Breast epithelium (tissue), 4 donors: ENCODE measurements around the gene CCDC188. TPM values are rescaled to one million over a fixed set of nuclear protein-coding genes. Genes with fewer than 3 reads are reported as not detected.

ENCODE experiments used
- DNase-seq, 2 donors: peaks; one replicate each; pipeline ENCODE4 v3.0.0-alpha.2; 2019; ENCODE audit warnings: low spot score in 2 of 2
- H3K27ac ChIP-seq, 2 donors: fragments of 200-600 bp; sonication (generic) in 1 of 2; one replicate each; pipeline ENCODE4 v1.5.1; 2016 to 2019; ENCODE audit warnings: mild to moderate bottlenecking in 1 of 2
- H3K27me3 ChIP-seq, 2 donors: fragments of 200-600 bp; sonication (generic) in 1 of 2; one replicate each; pipeline versions ENCODE4 v1.5.1 to v1.6.0; 2017 to 2019; ENCODE audit warnings: control low read depth in 1 of 2, mild to moderate bottlenecking in 1 of 2
- H3K36me3 ChIP-seq: fragments of 200-600 bp; one replicate; pipeline ENCODE4 v1.5.1; 2019
- H3K4me1 ChIP-seq, 2 donors: fragments of 200-600 bp; sonication (generic); one replicate each; pipeline ENCODE4 v1.5.1; 2016 to 2019; ENCODE audit warnings: control low read depth in 1 of 2
- H3K4me3 ChIP-seq, 3 donors: fragments of 200-600 bp; sonication (generic); 1 replicate in 2 of 3; 2 replicates in 1 of 3; pipeline ENCODE4 v1.5.1; 2016 to 2019; ENCODE audit warnings: mild to moderate bottlenecking in 3 of 3, moderate library complexity in 2 of 3
- H3K9me3 ChIP-seq, 2 donors: fragments of 200-600 bp; sonication (generic) in 1 of 2; one replicate each; pipeline ENCODE4 v1.5.1; 2016 to 2019; ENCODE audit warnings: control low read depth in 1 of 2
- CTCF ChIP-seq, 3 donors: fragments of 450-650 bp; IDR thresholded peaks; one replicate each; pipeline ENCODE4 v1.5.1; 2016 to 2017; ENCODE audit warnings: antibody characterized with exemption in 3 of 3, mild to moderate bottlenecking in 3 of 3, moderate library complexity in 3 of 3
- POLR2A ChIP-seq: fragments of 450-650 bp; IDR thresholded peaks from one replicate; pipeline ENCODE4 v1.6.1; 2016; ENCODE audit warnings: antibody characterized with exemption, mild to moderate bottlenecking, moderate library complexity
- POLR2AphosphoS5 ChIP-seq, 3 donors: sonication (generic); formaldehyde crosslinking; IDR thresholded peaks; one replicate each; pipeline ENCODE4 v1.6.1; 2017; ENCODE audit warnings: antibody characterized with exemption in 3 of 3
- intact Hi-C: fragments of 100-400 bp; cut with DNase I; formaldehyde crosslinking; loops from one replicate; pipeline ENCODE4 v1.15.1; 2023; ENCODE audit warnings: low total_unique reads
- total RNA-seq, 3 donors: library from RNA; depleted of rRNA; stranded (reverse); fragments of >200 nt; gene quantifications; one replicate each; pipeline ENCODE4 v1.1.0, GENCODE V29; 2016

CCDC188 gene
- total RNA-seq, 3 donors from 2014 or later: 0.66 TPM; not detected in 2

- Histone ChIP-seq H3K4me1 (no peaks in the 10 kb centered on the region), H3K9me3 (no peaks in the 10 kb centered on the region), H3K27ac (no peak overlapping the region), H3K4me3 (no peak overlapping the region), H3K36me3 (no peaks in the 10 kb centered on the region), H3K27me3 (no peaks in the 10 kb centered on the region)
- DNase-seq: no peak
- intact Hi-C loops: no loop called here
- TF ChIP-seq POLR2AphosphoS5 (IDR thresholded peaks at IDR 0.05) (no peak), POLR2A (no peak), CTCF (IDR thresholded peaks at IDR 0.05) (no peak)
These were observed 29.4 kb upstream of the CCDC188 start for GRCh38 chr22:20180245-20180630.

- Histone ChIP-seq H3K36me3 (no peaks in the 10 kb centered on the region), H3K9me3 (no peaks in the 10 kb centered on the region), H3K27ac (no peak overlapping the region), H3K27me3 (no peaks in the 10 kb centered on the region), H3K4me1 (no peaks in the 10 kb centered on the region), H3K4me3 (no peak overlapping the region)
- TF ChIP-seq POLR2A (no peak), POLR2AphosphoS5 (IDR thresholded peaks at IDR 0.05) (no peak), CTCF (IDR thresholded peaks at IDR 0.05) (no peak)
- intact Hi-C loops: no loop called here
- no peak for DNase-seq
These were observed 28.8 kb upstream of the CCDC188 start for GRCh38 chr22:20179455-20180244.

- H3K9me3 ChIP-seq: no peaks in the 10 kb centered on the region
- no peaks in the 10 kb centered on the region for H3K27me3 ChIP-seq
- DNase-seq: no peak
- H3K4me1 ChIP-seq: no peaks in the 10 kb centered on the region
- intact Hi-C loops: no loop called here
- no peak overlapping the region for H3K27ac ChIP-seq
- H3K4me3 ChIP-seq: no peak overlapping the region
- no peaks in the 10 kb centered on the region for H3K36me3 ChIP-seq
- TF ChIP-seq CTCF (IDR thresholded peaks at IDR 0.05) (no peak), POLR2A (no peak), POLR2AphosphoS5 (IDR thresholded peaks at IDR 0.05) (no peak)
These were observed 28.0 kb upstream of the CCDC188 start for GRCh38 chr22:20178915-20179227.

- Histone ChIP-seq H3K4me1 (no peaks in the 10 kb centered on the region), H3K9me3 (no peaks in the 10 kb centered on the region), H3K27me3 (no peaks in the 10 kb centered on the region), H3K36me3 (no peaks in the 10 kb centered on the region), H3K27ac (no peak overlapping the region), H3K4me3 (no peak overlapping the region)
- TF ChIP-seq POLR2A (no peak), CTCF (IDR thresholded peaks at IDR 0.05) (no peak), POLR2AphosphoS5 (IDR thresholded peaks at IDR 0.05) (no peak)
- DNase-seq: no peak
- intact Hi-C loops: no loop called here
These were observed 27.4 kb upstream of the CCDC188 start for GRCh38 chr22:20178075-20178914.

- TF ChIP-seq POLR2AphosphoS5 (IDR thresholded peaks at IDR 0.05) (no peak), POLR2A (no peak), CTCF (IDR thresholded peaks at IDR 0.05) (no peak)
- no peak overlapping the region for H3K27ac ChIP-seq
- intact Hi-C loops: no loop called here
These were observed 26.5 kb upstream of the CCDC188 start for GRCh38 chr22:20177217-20177911.

More at GRCh38 chr22:20177217-20177911, 26.5 kb upstream of the CCDC188 start:
- Histone ChIP-seq H3K9me3 (no peaks in the 10 kb centered on the region), H3K4me3 (no peak overlapping the region), H3K27me3 (no peaks in the 10 kb centered on the region), H3K36me3 (no peaks in the 10 kb centered on the region), H3K4me1 (no peaks in the 10 kb centered on the region)
- DNase-seq: no peak
